Erythroblast (primary cell): ENCODE measurements around the gene ATP2A1.

Source experiments
- GATA1 ChIP-seq: IDR thresholded peaks from 2 replicates; pipeline ENCODE4 v1.6.1; 2011; ENCODE audit warnings: low read depth, mild to moderate bottlenecking, control low read depth, low read length, moderate library complexity
- POLR2A ChIP-seq: IDR thresholded peaks from 2 replicates; pipeline ENCODE4 v1.6.1; 2011; ENCODE audit warnings: mild to moderate bottlenecking, low read length

- TF ChIP-seq POLR2A: no peak
- no peak for TF ChIP-seq GATA1
Observed at GRCh38 chr16:28836761-28837064, 41.6 kb upstream of the ATP2A1 start.
